NCI-H774 (cell line): ENCODE measurements around the gene HDGF.

Experiments
- DNase-seq: peaks from one replicate; lab custom pipeline; 2025; lab: John Stamatoyannopoulos, UW

HDGF gene

GRCh38 chr1:156746728-156747631, 4.5 kb downstream of the HDGF start:
- DNase-seq: peak; percentile 83

- DNase-seq: no peak
These were observed 5.1 kb downstream of the HDGF start for GRCh38 chr1:156746406-156746727.

GRCh38 chr1:156745881-156746280, 5.6 kb downstream of the HDGF start:
- DNase-seq: no peak

DNA sequence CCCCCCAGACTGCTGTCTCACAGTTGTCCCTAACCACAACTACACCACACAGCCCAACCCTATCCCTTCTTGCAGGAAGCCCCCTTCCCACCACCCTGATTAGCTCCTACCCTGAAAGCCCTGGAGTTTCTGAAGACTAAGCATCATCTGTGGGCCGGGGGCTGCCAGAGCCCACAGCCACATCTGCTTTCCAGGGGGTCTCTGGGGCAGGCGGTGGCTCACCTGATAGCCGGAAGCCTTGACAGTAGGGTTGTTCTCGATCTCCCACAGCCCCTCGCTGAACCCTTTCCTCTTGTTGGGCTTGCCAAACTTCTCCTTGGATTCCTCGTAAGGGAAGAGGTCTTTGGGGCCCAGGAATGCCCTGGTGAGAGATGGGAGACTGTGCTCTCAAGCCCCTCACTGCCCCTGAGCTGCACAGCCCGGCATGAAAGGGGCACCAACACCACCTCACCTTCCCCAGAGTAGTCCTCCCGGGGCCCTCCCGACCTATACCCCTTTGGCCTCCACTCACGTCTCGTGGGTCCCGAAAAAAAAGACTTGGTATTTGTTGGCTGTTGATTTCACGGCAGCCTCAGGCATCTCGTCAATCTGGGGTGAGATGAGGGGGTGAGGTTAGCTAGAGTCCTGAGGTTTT, 6.6 kb downstream of the HDGF start:
- no peak for DNase-seq

GRCh38 chr1:156744344-156744743, 7.1 kb downstream of the HDGF start:
- DNase-seq: no peak

- DNase-seq: no peak
These were observed 7.8 kb downstream of the HDGF start for GRCh38 chr1:156743367-156744302.

DNA sequence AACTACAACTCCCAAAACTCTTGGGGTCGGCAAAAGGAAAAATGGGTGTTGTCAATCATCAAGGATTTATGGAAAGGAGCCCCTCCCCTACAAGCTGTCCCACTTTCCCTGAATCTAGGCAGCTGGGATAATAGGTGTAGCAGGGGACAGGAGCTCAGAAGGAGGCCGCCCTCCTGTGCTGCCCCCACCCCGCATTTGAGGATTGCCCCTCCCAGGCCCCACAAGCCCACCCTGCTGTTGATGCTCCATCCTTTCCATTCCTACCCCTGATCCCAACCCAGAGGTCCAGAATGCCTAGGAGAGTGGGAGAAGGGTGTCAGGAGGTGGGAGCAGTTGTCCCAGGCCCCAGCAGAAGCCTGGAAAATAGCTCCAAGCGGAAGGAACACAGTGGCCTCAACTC, 8.7 kb downstream of the HDGF start:
- no peak for DNase-seq

- no peak for DNase-seq
These were observed 9.5 kb downstream of the HDGF start for GRCh38 chr1:156742017-156742416.

DNA sequence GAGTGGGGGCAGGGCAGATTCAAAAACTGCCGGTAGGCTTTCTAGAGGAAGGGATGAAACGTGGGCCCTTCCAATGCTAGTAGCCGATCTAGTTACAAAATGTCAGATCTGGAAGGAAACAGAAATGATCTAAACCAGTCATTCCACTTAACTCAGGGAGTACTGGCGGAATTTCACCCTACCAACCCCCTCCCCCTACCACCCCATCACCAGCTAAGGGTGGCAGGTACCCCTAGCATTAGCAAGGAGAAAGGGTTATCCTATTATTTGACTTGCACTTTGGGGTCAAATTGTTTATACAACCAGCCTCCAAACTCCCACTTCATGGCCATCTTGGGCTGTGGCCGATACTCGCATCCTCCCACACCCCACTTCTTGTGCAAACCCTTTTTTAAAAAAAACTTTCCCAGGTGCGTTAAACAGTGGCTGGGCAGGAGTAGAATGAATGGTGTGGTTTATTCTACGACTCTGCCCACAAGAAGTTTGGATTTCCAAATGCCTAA, 9.9 kb downstream of the HDGF start:
- peak; percentile 23 for DNase-seq

DNA sequence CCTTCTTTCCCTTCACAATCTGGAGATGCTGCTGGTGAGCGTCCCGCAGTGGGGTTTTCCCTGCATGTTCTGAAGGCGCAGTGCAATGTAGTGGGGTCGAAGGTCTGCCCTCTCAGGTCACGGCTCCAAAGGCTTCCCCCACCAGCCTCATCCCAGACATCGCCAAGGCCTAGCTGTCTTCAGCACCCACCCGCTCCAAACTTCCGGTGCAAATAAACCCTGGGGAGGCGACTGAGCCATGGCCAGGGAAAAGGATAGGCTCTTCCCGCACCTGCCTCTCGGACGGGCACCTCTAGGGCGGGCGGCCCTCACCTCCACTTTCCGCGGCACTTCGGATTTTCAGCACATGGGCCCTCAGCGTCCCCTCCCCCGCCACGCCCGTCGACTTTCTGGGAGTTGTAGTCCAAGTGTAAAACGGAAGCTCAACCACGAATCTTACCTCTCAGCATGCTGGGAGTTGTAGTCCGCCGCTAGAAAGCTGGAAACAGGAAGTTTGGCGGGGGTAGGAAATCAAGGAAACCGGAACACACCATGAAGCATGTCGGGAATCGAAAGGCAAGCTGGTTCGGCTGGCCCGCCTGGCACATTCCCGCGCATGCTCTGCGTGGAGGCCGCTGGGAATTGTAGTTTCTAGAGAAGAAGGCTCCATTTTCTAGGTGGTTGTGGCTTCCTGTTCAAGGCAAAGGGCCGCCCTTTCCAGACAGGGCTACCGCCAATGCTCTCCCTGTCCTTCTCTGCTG, 10.6 kb downstream of the HDGF start, which contains the start of gene MRPL24:
MRPL24 (minus strand) TSS at position 348 of the 740 bp plus-strand sequence. CDS start 2,384 bp downstream, outside the sequence.
- peak; percentile 99 for DNase-seq

DNA sequence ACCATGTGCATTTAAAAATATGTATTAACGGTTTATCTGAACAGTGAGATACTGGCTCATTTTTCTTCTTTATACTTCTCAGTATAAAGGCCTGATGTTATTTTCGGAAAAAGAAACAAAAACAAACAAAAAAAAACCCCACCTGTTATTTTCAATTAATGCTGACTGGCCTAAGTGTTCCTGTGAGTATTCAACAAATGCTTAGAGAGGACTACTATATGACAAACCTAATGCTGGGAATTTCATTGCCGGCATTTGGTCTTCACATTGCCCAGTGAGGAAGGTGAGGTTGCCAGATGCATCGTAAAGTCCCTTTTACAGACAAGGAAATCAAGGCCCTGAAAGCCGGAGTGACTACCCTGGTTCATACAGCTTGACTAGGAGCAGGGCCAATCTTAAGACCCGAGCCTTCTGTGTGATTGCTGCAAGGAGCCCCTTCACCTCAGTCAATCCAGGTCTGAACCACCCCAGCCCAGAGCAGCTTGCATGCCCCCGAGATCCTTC, 11.2 kb downstream of the HDGF start:
- no peak for DNase-seq

DNA sequence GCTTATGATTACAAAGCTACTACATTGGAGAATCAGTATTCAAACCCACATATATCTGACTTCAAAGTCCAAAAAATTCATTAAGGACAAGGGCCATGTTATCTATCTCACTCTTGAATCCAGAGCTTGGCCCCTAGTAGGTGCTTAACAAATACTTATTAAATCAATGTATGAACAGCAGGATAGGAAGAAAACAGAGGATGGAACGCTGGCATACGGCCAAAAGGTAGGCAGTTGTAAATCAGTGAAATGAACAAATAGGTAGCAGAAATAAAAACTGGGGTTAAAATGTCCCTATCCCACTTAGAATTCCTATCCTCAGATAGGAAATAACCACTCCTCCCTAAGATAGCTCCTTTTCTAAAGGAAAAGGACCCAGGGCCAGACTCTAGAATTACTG, 12.6 kb downstream of the HDGF start:
- DNase-seq: no peak

DNA sequence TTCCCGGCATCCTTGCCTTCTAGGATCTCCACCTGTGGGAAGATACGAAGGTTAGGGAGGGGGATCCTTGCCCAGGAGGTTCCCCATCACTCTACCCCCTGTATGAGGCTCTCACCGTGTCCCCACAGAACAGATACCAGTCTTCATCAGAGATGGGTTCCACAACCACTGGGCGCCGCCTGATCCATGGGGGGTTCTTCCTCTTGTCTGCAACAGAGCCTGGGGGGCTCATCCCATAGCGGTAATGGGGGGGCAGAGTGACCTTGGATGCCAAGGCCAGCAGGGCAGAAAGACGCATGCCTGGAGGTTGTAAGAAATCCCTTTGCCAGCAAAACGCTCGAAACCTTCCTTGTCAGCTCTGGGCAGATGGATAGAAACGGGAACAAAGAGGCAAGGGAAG, 13.1 kb downstream of the HDGF start:
- DNase-seq: no peak

DNA sequence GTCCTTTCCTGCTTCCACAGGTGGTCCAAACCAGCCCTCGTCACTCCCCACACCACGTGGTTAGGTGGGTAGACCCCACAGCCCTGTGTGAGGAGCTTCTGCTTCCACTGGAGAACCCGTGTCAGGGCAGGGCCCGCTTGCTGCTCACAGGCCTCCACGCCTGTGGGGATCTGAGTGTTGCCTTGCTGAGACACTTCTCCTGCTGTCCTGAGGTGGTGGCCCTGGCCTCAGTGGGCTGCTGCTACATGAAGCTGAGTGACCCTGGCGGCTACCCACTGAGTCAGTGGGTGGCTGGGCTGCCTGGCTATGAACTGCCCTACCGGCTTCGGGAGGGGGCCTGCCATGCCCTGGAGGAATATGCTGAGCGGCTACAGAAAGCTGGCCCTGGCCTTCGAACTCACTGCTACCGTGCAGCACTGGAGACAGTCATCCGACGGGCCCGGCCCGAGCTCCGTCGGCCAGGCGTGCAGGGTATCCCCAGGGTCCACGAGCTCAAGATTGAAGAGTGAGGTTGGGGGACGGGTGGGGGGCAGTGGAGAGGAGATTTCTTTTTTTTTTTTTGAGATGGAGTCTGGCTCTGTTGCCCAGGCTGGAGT, 17.4 kb downstream of the HDGF start:
- no peak for DNase-seq

- DNase-seq: peak; percentile 99
These were observed 22.6 kb downstream of the HDGF start, which contains the start of gene ISG20L2 for GRCh38 chr1:156728599-156729462. Gene ISG20L2, minus strand, starts transcription at chr1:156728766. Its CDS starts 1,114 bp downstream, at chr1:156727652.

DNA sequence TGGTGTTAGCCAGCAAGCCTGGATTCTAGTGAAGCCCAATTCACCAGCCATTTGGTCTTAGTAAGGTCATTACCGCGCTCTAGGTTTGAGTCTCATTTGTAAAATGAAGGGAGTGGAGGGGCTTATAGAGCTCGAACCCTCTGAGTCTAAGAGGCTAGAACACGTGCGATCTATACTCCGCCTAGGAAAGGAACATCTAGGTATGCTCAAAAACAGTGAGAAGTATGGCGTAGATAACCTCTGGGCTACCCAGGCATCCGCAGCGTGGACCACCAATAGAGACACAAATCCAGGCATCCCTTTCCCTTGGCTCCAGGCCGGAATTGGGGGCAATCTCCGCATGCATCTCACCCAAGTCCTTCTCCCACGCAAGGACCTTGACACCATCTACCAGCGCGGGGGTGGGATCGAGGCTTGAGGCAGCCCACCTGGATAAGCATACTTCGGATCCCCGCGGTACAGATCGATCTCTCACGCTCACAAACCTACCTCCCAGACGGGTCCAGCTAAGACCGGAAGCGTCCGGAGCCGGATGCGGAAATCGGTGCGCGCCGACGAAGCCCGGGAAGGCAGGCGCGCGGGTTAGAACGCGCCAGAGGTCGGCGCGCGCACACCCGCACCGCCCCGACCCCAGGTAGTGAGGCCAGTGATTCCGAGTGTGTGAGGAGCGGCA, 23.4 kb downstream of the HDGF start, which contains the start of gene METTL25B:
METTL25B (plus strand) TSS at position 544 of the 673 bp plus-strand sequence. CDS start 636 bp downstream, outside the sequence.
- DNase-seq: peak; percentile 91

- no peak for DNase-seq
These were observed 24.0 kb downstream of the HDGF start for GRCh38 chr1:156727492-156727891.

DNA sequence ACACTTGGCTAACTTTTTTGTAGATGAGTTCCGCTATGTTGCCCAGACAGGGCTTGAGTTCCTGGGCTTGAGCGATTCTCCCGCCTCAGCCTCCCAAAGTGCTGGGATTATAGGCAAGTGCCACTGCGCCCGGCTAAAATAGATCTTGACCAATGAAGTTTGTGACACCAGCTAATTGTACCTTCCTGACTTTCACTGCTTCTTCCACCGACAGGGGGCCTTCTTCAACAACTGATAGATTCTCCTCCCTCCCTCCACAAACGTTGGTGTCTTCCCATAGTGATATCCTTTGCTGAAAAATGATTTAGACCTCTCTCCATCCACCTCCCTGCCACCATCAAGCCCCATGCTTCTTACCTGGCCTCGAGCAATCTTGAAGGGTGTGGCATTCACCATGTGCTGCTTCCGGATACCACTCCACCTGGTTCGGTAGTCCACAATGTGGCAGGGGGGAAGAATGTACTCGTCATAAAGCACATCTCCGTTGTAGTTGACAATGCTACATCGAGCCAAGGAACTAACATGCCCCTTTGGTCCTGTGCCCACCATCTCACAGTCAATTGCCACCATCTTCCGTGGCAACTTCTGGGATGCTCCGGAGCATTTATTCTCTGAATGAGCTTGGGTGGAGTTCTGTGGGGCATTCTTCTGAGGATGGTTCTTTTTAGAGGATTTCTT, 24.8 kb downstream of the HDGF start:
- peak; percentile 16 for DNase-seq
